GM18867 (cell line): ENCODE measurements around the gene PCBP3.
"Not testable (repeated sequence)": the region's sequence is repeated elsewhere in the genome, so short reads cannot be mapped to it uniquely, and the experiment has no call there.

Experiments
- ATAC-seq: cut with Tn5 transposase; IDR thresholded peaks from one replicate; pipeline ENCODE4 v1.9.1; 2021; ENCODE audit warnings: mild to moderate bottlenecking, moderate library complexity; ENCODE audit not compliant: unreplicated experiment

PCBP3 gene

GRCh38 chr21:45822429-45823099 is 179.0 kb downstream of the PCBP3 start:
- no peak for ATAC-seq

- no peak for ATAC-seq
These were observed 179.7 kb downstream of the PCBP3 start for GRCh38 chr21:45823100-45823681.

GRCh38 chr21:45824546-45825215 is 181.2 kb downstream of the PCBP3 start:
- no peak for ATAC-seq

- ATAC-seq = no peak
These were observed 181.7 kb downstream of the PCBP3 start for GRCh38 chr21:45825219-45825618.

GRCh38 chr21:45826676-45827301 is 183.3 kb downstream of the PCBP3 start:
- no peak for ATAC-seq

- peak; percentile 59 for ATAC-seq
These were observed 183.8 kb downstream of the PCBP3 start for GRCh38 chr21:45827302-45827692.

- no peak for ATAC-seq
These were observed 184.5 kb downstream of the PCBP3 start for GRCh38 chr21:45827881-45828579.

GRCh38 chr21:45828580-45829570 is 185.3 kb downstream of the PCBP3 start:
- no peak for ATAC-seq

- no peak for ATAC-seq
These were observed 186.1 kb downstream of the PCBP3 start for GRCh38 chr21:45829668-45830067.

GRCh38 chr21:45830221-45830640 is 186.7 kb downstream of the PCBP3 start:
- no peak for ATAC-seq

GRCh38 chr21:45830720-45831366 is 187.3 kb downstream of the PCBP3 start:
- ATAC-seq = no peak

GRCh38 chr21:45831991-45832740 is 188.6 kb downstream of the PCBP3 start:
- ATAC-seq = no peak

- ATAC-seq = not testable (repeated sequence)
These were observed 189.3 kb downstream of the PCBP3 start for GRCh38 chr21:45832741-45833235.

GRCh38 chr21:45833414-45833813 is 189.9 kb downstream of the PCBP3 start:
- no peak for ATAC-seq

GRCh38 chr21:45834026-45834715 is 190.6 kb downstream of the PCBP3 start:
- no peak for ATAC-seq

- ATAC-seq = no peak
These were observed 191.3 kb downstream of the PCBP3 start for GRCh38 chr21:45834821-45835293.

GRCh38 chr21:45835301-45836267 is 192.1 kb downstream of the PCBP3 start:
- no peak for ATAC-seq
